IMR-90 (cell line): ENCODE data around the gene DTD1.

Experiments
- BHLHE40 ChIP-seq: fragments of 150-350 bp; IDR thresholded peaks from 2 replicates; pipeline ENCODE4 v1.6.1; 2016; ENCODE audit warnings: mild to moderate bottlenecking, low read depth, low read length
- CEBPB ChIP-seq: IDR thresholded peaks from 2 replicates; pipeline ENCODE4 v1.6.1; 2012; ENCODE audit warnings: low read depth, low read length, improper control_type of control experiment
- CTCF ChIP-seq: conservative IDR thresholded peaks from 2 replicates; pipeline ENCODE4 v1.5.1; 2012; ENCODE audit warnings: mild to moderate bottlenecking, low read depth, low read length, improper control_type of control experiment
- MXI1 ChIP-seq: IDR thresholded peaks from 2 replicates; pipeline ENCODE4 v1.6.1; 2012; ENCODE audit warnings: low read depth, mild to moderate bottlenecking, low read length, moderate library complexity, borderline replicate concordance
- NFE2L2 ChIP-seq: fragments of 150-350 bp; IDR thresholded peaks from 2 replicates; pipeline ENCODE4 v1.6.1; 2016; ENCODE audit warnings: low read depth, mild to moderate bottlenecking, low read length
- POLR2A ChIP-seq: IDR thresholded peaks from 2 replicates; pipeline ENCODE4 v1.6.1; 2012; ENCODE audit warnings: mild to moderate bottlenecking, low read depth, low read length
- RAD21 ChIP-seq: IDR thresholded peaks from 2 replicates; pipeline ENCODE4 v1.6.1; 2012; ENCODE audit warnings: low read length, improper control_type of control experiment
- RFX5 ChIP-seq: IDR thresholded peaks from 2 replicates; pipeline ENCODE4 v1.8.0; 2012; ENCODE audit warnings: low read depth, mild to moderate bottlenecking, low read length, moderate library complexity
- SMC3 ChIP-seq: fragments of 150-350 bp; IDR thresholded peaks from 2 replicates; pipeline ENCODE4 v1.6.1; 2016; ENCODE audit warnings: low read depth, mild to moderate bottlenecking, antibody characterized with exemption, low read length, moderate library complexity
- USF2 ChIP-seq: fragments of 150-350 bp; IDR thresholded peaks from 2 replicates; pipeline ENCODE4 v1.6.1; 2017; ENCODE audit warnings: mild to moderate bottlenecking, antibody characterized with exemption, low read length, low read depth

GRCh38 chr20:18811186-18811585 lies 223.3 kb downstream of the DTD1 start:
- TF ChIP-seq CTCF: no peak
- TF ChIP-seq RAD21: no peak
- no peak for TF ChIP-seq MXI1
- no peak for TF ChIP-seq CEBPB
- no peak for TF ChIP-seq NFE2L2
- TF ChIP-seq POLR2A: no peak
- no peak for TF ChIP-seq SMC3
- no peak for TF ChIP-seq BHLHE40
- no peak for TF ChIP-seq USF2
- TF ChIP-seq RFX5: no peak
